HG03175 (cell line): ENCODE measurements around the gene KCNT1.

Experiments used
- ATAC-seq: cut with Tn5 transposase; IDR thresholded peaks from one replicate; pipeline ENCODE4 v1.9.1; 2021; ENCODE audit warnings: mild to moderate bottlenecking, moderate library complexity; ENCODE audit not compliant: unreplicated experiment

KCNT1 gene

GRCh38 chr9:135794057-135794335 lies 92.0 kb downstream of the KCNT1 start:
- no peak for ATAC-seq

- ATAC-seq, result no peak
Observed at GRCh38 chr9:135794361-135794885, 92.4 kb downstream of the KCNT1 start.

GRCh38 chr9:135795391-135795790 lies 93.4 kb downstream of the KCNT1 start:
- ATAC-seq, result no peak

- ATAC-seq, result no peak
Observed at GRCh38 chr9:135796784-135797485, 95.0 kb downstream of the KCNT1 start.

GRCh38 chr9:135797507-135798262 lies 95.7 kb downstream of the KCNT1 start:
- no peak for ATAC-seq

- no peak for ATAC-seq
Observed at GRCh38 chr9:135798263-135798585, 96.2 kb downstream of the KCNT1 start.

- ATAC-seq, result no peak
Observed at GRCh38 chr9:135799261-135799660, 97.3 kb downstream of the KCNT1 start.

GRCh38 chr9:135801070-135801469 lies 99.1 kb downstream of the KCNT1 start:
- no peak for ATAC-seq

GRCh38 chr9:135802876-135803419 lies 101.0 kb downstream of the KCNT1 start:
- ATAC-seq, result no peak

GRCh38 chr9:135803441-135803840 lies 101.5 kb downstream of the KCNT1 start:
- ATAC-seq, result no peak

- ATAC-seq, result no peak
Observed at GRCh38 chr9:135804581-135805421, 102.8 kb downstream of the KCNT1 start.

- ATAC-seq, result no peak
Observed at GRCh38 chr9:135805422-135806022, 103.5 kb downstream of the KCNT1 start.

- ATAC-seq, result no peak
Observed at GRCh38 chr9:135809166-135809565, 107.2 kb downstream of the KCNT1 start.

GRCh38 chr9:135810806-135811575 lies 109.0 kb downstream of the KCNT1 start:
- no peak for ATAC-seq

- ATAC-seq, result no peak
Observed at GRCh38 chr9:135811801-135812200, 109.8 kb downstream of the KCNT1 start.

- ATAC-seq, result no peak
Observed at GRCh38 chr9:135812961-135813360, 111.0 kb downstream of the KCNT1 start.

- ATAC-seq, result no peak
Observed at GRCh38 chr9:135813671-135814290, 111.8 kb downstream of the KCNT1 start.

GRCh38 chr9:135814421-135815095 lies 112.6 kb downstream of the KCNT1 start:
- ATAC-seq, result no peak

GRCh38 chr9:135815413-135815812 lies 113.4 kb downstream of the KCNT1 start:
- ATAC-seq, result no peak
